Measurements from ENCODE around the gene POU2F2.

DNA sequence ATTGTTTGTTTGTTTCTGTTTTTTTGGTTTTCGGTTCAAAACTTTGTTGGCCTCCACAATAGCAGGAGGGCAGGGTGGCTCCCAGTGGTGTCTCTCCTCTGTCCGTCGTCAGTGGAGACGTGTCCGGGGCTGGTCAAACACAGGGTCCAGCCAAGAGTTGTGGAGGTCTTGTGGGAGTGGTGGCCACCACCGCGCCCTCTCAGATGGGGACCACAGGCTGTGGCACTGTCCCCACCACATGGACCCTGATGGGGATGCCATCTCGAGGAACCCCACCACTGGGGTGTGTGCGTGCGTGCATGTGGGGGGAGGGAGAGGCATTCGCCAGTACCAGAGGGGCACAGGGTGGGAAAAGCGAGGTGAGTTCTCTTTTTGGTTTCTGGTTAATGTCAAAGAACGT lies 42.5 kb downstream of the POU2F2 start:
- TF ChIP-seq, protein P1, sequence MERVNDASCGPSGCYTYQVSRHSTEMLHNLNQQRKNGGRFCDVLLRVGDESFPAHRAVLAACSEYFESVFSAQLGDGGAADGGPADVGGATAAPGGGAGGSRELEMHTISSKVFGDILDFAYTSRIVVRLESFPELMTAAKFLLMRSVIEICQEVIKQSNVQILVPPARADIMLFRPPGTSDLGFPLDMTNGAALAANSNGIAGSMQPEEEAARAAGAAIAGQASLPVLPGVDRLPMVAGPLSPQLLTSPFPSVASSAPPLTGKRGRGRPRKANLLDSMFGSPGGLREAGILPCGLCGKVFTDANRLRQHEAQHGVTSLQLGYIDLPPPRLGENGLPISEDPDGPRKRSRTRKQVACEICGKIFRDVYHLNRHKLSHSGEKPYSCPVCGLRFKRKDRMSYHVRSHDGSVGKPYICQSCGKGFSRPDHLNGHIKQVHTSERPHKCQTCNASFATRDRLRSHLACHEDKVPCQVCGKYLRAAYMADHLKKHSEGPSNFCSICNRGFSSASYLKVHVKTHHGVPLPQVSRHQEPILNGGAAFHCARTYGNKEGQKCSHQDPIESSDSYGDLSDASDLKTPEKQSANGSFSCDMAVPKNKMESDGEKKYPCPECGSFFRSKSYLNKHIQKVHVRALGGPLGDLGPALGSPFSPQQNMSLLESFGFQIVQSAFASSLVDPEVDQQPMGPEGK (CRISPR knock-in tag; IDR thresholded peaks at IDR 0.05; ENCODE audit: borderline replicate concordance) = no peak
- TF ChIP-seq OSR1 (CRISPR knock-in tag; IDR thresholded peaks at IDR 0.05) (no peak), CSDC2 (CRISPR knock-in tag; IDR thresholded peaks at IDR 0.05) (no peak), ZNF70 (CRISPR knock-in tag; IDR thresholded peaks at IDR 0.05) (no peak), ZFP3 (CRISPR knock-in tag; IDR thresholded peaks at IDR 0.05) (no peak), PPARA (CRISPR knock-in tag; IDR thresholded peaks at IDR 0.05; ENCODE audit: borderline replicate concordance) (no peak), CREB5 (CRISPR knock-in tag; IDR thresholded peaks at IDR 0.05; ENCODE audit: low read depth) (no peak)
- TF ChIP-seq, protein P2, sequence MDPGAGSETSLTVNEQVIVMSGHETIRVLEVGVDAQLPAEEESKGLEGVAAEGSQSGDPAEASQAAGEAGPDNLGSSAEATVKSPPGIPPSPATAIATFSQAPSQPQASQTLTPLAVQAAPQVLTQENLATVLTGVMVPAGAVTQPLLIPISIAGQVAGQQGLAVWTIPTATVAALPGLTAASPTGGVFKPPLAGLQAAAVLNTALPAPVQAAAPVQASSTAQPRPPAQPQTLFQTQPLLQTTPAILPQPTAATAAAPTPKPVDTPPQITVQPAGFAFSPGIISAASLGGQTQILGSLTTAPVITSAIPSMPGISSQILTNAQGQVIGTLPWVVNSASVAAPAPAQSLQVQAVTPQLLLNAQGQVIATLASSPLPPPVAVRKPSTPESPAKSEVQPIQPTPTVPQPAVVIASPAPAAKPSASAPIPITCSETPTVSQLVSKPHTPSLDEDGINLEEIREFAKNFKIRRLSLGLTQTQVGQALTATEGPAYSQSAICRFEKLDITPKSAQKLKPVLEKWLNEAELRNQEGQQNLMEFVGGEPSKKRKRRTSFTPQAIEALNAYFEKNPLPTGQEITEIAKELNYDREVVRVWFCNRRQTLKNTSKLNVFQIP (CRISPR knock-in tag; IDR thresholded peaks at IDR 0.05; ENCODE audit: borderline replicate concordance, low read depth) = no peak
